Myocyte (in vitro differentiated cells): ENCODE results near the gene IMPDH1. TPM values are rescaled to one million over a fixed set of nuclear protein-coding genes. Genes with fewer than 3 reads are reported as not detected.

Experiments used
- DNase-seq: peaks from one replicate; pipeline ENCODE4 v3.0.0-alpha.2; 2012; ENCODE audit warnings: low read depth
- total RNA-seq: library from RNA; depleted of rRNA; stranded (reverse); fragments of >200 nt; gene quantifications from 2 replicates; pipeline ENCODE4 v1.2.3, GENCODE V29; 2014

The IMPDH1 gene
- total RNA-seq, 1 donor from 2014 or later: 34.3 TPM

DNA sequence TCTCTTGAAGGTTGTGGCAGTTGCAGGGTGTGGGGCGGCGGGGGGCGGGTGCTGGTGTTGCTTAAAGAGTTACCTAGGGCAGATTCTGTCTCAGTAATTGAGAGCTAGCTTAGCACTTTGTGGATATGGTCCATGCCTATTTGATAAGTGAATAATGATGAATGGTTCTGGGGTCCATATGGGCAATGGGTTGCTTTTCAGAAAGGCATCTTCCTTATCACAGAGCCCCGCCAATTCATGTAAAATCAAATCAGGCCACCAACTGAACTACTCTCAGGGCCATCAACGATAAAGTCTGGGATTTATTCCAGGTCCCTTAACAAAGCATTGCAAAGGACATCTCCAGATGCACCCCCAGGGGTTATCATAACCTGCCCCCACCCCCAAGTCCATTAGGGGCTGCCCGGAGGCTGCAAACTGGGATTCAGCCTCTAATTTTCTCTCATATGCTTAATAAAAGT, 46.5 kb downstream of the IMPDH1 start:
- DNase-seq: no peak

DNA sequence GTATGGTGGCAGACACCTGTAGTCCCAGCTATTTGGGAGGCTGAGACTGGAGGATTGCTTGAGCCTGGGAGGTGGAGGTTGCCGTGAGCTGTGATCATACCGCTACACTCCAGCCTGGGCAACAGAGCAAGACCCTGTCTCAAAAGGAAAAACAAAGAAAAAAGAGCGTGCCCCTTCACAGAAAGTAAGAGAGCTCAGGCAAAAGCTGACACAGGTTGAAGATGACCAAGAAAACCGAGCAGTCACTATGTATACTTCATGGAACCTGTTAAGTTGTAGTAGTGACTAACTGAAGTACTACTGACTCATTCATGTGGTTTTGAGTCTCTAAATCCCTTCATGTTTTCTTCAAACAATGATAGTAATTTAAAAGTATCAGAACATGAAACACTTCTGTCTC, 47.1 kb downstream of the IMPDH1 start:
- DNase-seq: no peak

DNA sequence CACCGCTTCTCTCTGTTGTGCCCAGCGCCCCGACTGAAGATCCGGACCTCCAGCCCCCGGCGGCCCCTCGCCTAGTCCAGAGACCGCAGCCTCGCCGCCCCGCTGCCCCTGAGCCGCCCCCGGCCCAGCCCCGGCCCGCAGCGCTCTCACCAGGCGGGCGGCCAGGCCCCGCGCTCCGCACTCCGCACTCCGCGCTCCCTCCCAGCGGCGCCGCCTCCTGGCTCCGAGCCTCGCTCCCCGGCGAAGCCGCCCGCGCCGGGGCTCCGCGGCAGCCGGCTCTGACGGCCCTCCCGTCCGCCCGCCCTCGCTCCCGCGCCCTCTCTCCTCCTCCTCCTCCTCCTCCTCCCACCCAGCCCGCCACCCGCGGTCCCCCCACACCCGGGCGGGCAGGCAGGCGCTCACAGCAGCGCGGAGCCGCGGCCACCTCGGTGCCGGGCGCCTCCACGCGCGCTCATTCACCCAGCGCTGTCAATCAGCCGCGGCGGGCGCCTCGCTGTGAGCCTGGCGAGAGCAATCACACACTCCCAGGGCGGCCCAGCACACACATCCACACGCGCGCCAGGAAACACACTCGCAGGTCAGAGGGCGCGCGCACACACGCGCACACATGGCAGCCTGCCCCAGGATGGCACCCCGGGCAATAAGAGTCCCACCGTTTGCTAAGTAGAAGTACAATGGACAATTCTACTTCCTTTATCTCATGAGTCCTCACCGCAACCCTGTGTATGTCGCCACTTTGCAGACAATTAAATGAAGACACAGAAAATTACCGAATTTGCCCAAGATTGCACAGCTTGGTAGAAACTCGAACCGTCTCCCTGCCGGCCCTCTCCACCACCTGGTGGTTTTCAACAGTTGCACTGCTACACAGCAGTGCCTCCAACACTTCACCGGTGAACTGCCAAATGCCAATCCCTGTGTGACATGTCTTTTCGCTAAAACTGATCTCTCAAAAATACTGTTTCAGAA, 48.1 kb downstream of the IMPDH1 start, which contains the start of gene PRRT4:
TSS of gene PRRT4 (minus strand) at position 280 of the 969 bp plus-strand sequence.
- DNase-seq: peak; percentile 59

DNA sequence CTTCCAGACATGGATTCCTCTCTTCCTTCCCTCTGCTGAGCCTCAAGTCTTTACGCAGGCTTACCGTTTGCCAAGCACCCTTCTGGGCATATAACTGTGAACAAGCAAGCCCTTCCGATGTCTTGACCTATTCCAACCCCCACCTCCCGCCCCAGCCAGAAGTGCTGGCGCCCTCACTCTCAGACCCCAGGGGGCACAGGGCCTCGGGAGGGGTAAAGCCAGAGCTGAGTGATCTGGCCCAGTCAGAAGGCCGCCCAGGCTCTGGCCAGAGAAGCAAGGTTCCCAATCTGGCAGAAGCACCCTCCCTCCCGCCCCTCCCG, 49.5 kb downstream of the IMPDH1 start:
- DNase-seq: no peak

GRCh38 chr7:128359939-128360338, 49.8 kb downstream of the IMPDH1 start:
- DNase-seq: no peak

DNA sequence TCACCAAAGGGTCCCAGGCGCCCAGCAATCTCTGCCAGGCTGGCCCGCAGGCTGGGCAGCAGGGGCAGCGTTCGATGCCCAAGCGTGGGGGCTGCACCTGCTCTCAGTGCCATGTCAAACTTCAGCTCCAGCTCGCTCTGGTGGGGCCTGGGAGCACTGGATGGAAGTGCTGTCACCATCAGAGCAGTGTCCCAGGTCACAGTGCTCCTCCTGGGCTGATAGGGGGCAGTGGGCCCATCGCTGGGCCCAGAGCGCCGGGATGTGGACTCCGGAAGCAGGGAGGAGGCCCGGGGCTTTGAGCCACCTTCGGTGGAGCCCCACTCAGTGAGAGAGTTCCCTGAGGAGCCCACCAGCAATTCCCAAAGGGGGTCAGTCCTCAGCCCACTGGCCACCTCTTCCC, 50.4 kb downstream of the IMPDH1 start:
- DNase-seq: no peak

DNA sequence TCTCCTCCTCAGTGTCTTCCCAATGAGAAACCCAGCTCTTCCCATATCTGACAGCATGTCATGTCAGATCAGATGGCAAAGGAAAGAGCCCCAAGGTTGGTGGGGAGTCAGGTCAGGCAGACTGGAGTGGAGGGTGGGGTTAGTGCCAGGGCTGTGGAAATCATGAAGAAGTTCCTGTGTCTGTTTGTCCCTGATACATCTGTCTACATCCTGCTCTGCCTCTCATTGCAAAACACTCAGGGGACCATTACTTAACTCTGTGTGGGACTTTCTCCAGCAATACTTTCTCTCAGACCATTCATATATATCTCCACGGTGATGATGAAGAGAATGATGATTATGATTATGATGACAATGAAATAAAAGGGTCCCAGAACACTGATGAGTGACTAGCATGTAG, 51.5 kb downstream of the IMPDH1 start:
- DNase-seq: no peak

DNA sequence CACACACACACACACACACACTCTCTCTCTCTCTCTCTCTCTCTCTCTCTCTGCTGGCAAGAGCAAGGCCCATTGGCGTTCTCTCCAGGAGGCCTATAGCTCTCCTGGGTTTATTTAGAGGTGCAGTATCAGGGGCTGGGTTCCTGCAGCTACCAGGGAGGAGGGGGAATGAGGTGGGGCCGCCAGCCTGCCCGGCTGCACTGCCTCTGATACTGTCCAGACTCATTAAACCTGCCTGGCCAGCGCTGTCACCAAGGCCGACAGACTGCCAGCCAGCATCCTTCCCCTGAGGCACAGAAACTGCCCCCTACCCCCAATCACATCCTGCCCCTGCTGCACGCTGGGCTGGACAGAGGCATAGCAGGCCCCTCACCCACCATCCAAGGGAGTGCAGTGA, 52.6 kb downstream of the IMPDH1 start:
- no peak for DNase-seq

DNA sequence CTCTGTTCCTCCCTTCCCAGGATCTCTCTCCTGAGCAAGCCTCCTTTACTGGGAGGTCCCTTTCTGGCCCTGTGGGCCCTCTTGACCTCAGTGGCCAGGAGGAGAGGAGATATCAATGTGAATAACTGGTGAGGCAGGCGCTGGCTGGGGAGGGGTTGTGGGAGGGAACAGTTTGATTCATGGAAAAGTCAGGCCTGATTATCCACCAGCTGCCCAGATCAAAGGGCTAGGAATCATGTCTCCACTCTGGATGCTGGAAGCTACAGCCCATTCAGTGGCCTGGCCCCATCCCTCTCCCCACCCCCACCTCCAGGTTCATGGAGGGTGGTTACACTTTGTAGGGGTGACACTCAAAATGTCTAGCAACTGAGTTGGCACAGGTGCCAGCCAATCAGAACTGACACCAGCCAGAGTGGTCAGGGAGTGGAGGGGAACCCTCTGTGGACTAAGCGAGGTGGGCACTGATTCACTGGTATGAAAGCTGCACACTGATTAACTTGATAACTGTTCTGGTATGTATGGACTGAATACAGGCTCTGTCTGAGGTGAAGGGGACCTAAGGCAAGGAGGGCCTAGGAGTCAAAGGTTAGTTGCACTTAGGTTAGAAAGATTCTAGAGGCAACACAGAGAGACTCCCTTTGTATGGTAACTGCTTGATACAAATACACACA, 53.1 kb downstream of the IMPDH1 start:
- no peak for DNase-seq

DNA sequence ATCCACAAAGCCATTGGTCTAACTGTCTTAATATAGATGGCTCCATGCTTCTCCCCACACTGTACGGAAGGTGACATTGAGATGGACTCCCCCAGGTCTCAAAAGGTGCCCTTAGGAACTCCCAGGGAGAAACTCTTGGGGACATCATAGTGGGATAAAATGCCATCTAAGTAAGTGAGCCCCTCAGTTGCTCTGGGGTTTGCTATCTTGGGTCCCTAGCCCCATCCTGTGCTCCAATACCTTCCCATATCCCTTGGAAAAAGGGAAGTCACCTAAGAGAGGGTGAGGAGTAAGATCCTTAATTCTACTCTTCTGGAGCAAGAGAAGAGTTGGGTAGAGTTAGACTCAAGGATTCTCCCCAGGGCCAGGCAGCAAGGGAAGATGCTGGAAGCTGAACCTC, 56.2 kb downstream of the IMPDH1 start:
- DNase-seq: no peak

GRCh38 chr7:128353189-128353588, 56.6 kb downstream of the IMPDH1 start:
- DNase-seq: no peak

DNA sequence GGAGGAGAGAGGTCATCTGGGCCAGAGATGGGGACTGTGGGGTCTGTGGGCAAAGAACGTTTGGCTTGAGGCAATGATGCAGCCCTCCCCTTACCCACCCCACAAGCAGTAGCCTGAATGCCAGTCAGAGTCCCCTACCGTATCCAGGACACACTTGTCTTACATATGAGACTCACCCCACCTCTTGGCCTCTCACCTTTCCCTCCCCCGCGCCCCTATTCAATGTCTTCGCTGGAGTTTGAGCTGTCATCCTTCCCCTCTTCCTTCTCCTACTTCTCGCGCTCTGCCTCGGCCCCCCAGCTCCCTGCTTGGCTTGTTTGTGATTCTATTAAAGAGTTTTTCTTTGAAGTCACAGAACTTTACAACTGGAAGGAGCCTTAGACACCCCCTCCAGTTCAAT, 57.1 kb downstream of the IMPDH1 start:
- DNase-seq: no peak

DNA sequence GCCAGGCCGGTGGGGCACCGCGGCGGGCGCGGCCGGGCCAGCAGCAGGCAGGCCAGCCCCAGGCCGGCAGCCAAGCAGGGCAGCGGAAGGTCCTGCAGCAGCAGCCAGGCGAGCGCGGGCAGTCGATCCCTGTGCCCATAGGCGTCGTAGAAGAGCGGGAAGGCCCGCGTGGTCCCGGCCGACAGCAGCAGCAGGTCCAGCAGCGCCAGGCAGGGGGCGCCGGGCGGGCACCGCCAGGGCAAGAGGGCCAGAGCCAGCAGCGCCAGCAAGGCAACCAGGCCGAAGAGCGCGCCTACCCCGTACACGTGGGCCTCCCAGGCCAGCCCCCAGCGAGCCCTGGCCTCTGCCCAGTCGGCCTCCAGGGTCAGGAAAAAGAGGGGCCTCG, 57.6 kb downstream of the IMPDH1 start:
- peak; percentile 49 for DNase-seq

DNA sequence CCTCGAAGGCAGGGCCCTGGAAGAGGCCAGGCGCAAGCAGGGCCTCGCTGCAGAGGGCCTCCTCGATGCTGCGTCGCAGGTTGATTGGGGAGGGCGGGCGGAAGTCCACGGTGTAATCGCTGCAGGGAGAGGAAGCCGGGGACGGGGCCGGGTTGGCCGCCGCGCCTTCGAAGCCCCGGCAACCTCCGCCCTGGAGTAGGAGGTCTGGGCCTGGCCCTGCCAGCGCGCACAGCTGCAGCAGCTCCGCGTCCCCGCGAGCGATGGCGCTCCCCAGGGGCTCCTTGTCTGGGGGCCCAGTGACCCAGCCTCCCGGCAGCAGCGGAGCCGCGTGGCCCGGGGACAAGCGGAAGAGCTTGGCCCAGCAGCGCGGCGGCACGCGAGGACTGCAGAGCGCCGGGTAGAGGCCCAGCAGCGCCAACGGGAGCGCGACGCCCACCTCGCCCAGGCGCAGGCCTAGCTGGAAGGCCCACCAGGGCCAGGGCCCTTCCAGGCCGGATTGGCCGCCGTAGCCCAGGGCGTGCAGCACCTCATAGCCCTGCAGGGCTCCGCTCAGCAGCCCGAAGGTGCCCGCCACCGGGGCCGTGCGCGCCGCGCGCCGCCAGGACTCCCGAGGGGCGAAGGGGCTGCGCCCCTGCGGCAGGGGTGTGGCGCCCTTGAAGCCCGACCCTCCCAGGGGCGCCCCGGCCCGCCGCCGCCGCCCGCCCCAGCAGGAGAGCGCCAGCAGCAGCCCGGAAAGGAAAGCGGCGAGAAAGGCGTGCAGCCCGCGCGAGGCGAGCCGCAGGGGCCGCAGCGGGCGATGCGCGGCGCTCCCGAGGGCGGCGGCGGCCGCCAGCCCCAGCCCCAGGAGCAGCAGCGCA, 58.3 kb downstream of the IMPDH1 start:
- DNase-seq: no peak

GRCh38 chr7:128350708-128351295, 59.0 kb downstream of the IMPDH1 start:
- no peak for DNase-seq

DNA sequence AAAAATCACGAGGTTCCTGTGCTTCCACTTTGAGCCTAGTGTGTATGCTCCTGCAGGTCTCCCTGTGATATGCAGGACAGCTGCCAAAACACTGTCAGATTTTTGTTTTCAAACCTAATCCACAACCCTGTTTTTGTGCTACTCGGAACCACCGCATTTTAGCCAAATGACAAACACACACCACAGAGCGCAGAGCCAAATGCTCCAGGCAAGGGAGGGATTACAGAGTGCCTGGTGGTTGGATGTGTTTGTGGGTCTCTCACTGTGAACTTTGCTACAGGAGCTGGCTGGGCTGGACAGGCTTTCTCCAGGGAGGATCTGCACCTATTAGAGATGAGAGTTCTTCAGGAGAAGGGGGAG, 60.3 kb downstream of the IMPDH1 start:
- DNase-seq: peak; percentile 26

DNA sequence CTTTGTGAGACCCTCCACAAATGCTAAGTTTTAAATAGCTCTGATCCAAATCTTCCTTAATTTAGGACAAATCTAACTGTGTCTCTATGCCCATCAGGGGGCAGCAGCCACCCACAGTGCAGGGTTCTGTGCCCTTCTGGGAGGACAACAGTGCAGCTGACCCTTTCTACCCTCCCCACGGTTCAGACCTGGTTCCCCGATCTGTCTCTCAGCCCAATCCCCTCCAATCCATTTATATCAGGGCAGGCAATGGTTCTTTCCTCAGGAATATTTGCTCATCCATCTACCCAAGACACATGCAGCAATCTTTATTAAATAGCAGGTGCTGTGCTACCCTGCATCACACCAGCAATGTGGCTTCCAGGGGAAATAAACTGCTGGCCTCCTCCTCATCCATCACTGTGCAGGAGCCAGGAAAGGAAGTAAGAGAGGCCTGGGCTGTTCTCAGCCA, 62.1 kb downstream of the IMPDH1 start:
- DNase-seq: peak; percentile 82

GRCh38 chr7:128344431-128344774, 65.4 kb downstream of the IMPDH1 start:
- no peak for DNase-seq

- DNase-seq: peak; percentile 99
These were observed 66.0 kb downstream of the IMPDH1 start, which contains the start of gene RBM28 for GRCh38 chr7:128343554-128344430. Gene RBM28 (minus strand): TSS chr7:128343908. CDS start chr7:128343793, 115 bp downstream.
